Trophoblast cell (in vitro differentiated cells and primary cell): ENCODE results near the gene ZDHHC8.

Experiments used
- DNase-seq, 2 donors: peaks; one replicate each; pipeline ENCODE4 v3.0.0-alpha.2; 2016
- H2AFZ ChIP-seq: 2 replicates; pipeline ENCODE4 v1.6.1; 2013; ENCODE audit warnings: low read length, moderate library complexity, mild to moderate bottlenecking; ENCODE audit not compliant: insufficient read depth, poor library complexity
- H2AK5ac ChIP-seq: 2 replicates; pipeline ENCODE4 v1.6.1; 2013; ENCODE audit warnings: mild to moderate bottlenecking, low read length
- H2BK120ac ChIP-seq: 2 replicates; pipeline ENCODE4 v1.6.1; 2013; ENCODE audit warnings: low read length, mild to moderate bottlenecking, moderate library complexity; ENCODE audit not compliant: insufficient read depth, poor library complexity
- H2BK12ac ChIP-seq: 2 replicates; pipeline ENCODE4 v1.6.1; 2013; ENCODE audit warnings: mild to moderate bottlenecking, low read length, moderate library complexity
- H2BK5ac ChIP-seq: 2 replicates; pipeline ENCODE4 v1.6.1; 2013; ENCODE audit warnings: low read length, low read depth, moderate library complexity, mild to moderate bottlenecking; ENCODE audit not compliant: poor library complexity
- H3K14ac ChIP-seq: 2 replicates; pipeline ENCODE4 v1.6.1; 2013; ENCODE audit warnings: mild to moderate bottlenecking, low read length
- H3K18ac ChIP-seq: 2 replicates; pipeline ENCODE4 v1.6.1; 2013; ENCODE audit warnings: mild to moderate bottlenecking, low read length
- H3K23ac ChIP-seq: 2 replicates; pipeline ENCODE4 v1.6.1; 2013; ENCODE audit warnings: low read length
- H3K27ac ChIP-seq: 2 replicates; pipeline ENCODE4 v1.5.1; 2013; ENCODE audit warnings: low read depth, mild to moderate bottlenecking, inconsistent platforms, low read length, moderate library complexity
- H3K27me3 ChIP-seq: 2 replicates; pipeline ENCODE4 v1.6.1; 2013; ENCODE audit warnings: inconsistent platforms, mild to moderate bottlenecking, low read length, moderate library complexity; ENCODE audit not compliant: insufficient read depth
- H3K36me3 ChIP-seq, 2 experiments: 1 replicate in 1 of 2; 2 replicates in 1 of 2; pipeline ENCODE4 v1.6.1; 2013; ENCODE audit warnings: low read length in 2 of 2, mild to moderate bottlenecking in 2 of 2, moderate library complexity in 1 of 2; ENCODE audit not compliant: insufficient read depth in 2 of 2, control insufficient read depth in 1 of 2
- H3K4ac ChIP-seq: 2 replicates; pipeline ENCODE4 v1.6.1; 2013; ENCODE audit warnings: low read depth, mild to moderate bottlenecking, low read length, moderate library complexity
- H3K4me1 ChIP-seq, 2 experiments: 1 replicate in 1 of 2; 2 replicates in 1 of 2; pipeline ENCODE4 v1.6.1; 2013; ENCODE audit warnings: low read length in 2 of 2, mild to moderate bottlenecking in 2 of 2, moderate library complexity in 1 of 2; ENCODE audit not compliant: insufficient read depth in 2 of 2, control insufficient read depth in 1 of 2
- H3K4me2 ChIP-seq: 2 replicates; pipeline ENCODE4 v1.6.1; 2013; ENCODE audit warnings: inconsistent platforms, mild to moderate bottlenecking, low read length, moderate library complexity
- H3K4me3 ChIP-seq: 2 replicates; pipeline ENCODE4 v1.5.1; 2013; ENCODE audit warnings: mild to moderate bottlenecking, low read depth, low read length, inconsistent platforms
- H3K79me1 ChIP-seq: one replicate; pipeline ENCODE4 v1.6.1; 2013; ENCODE audit warnings: low read length
- H3K79me2 ChIP-seq: 2 replicates; pipeline ENCODE4 v1.6.1; 2013; ENCODE audit warnings: low read length, mild to moderate bottlenecking; ENCODE audit not compliant: control insufficient read depth, insufficient read depth, poor library complexity
- H3K9ac ChIP-seq: 2 replicates; pipeline ENCODE4 v1.6.1; 2013; ENCODE audit warnings: mild to moderate bottlenecking, low read length
- H3K9me3 ChIP-seq: 2 replicates; pipeline ENCODE4 v1.6.1; 2013; ENCODE audit warnings: low read depth, mild to moderate bottlenecking, control low read depth, inconsistent platforms, low read length; ENCODE audit not compliant: insufficient read depth
- H4K12ac ChIP-seq: 2 replicates; pipeline ENCODE4 v1.6.1; 2013; ENCODE audit warnings: low read depth, mild to moderate bottlenecking, low read length, moderate library complexity
- H4K8ac ChIP-seq: 2 replicates; pipeline ENCODE4 v1.6.1; 2013; ENCODE audit warnings: low read depth, mild to moderate bottlenecking, low read length, moderate library complexity
- H4K91ac ChIP-seq: one replicate; pipeline ENCODE4 v1.6.1; 2013; ENCODE audit warnings: low read depth, mild to moderate bottlenecking, low read length, moderate library complexity
- WGBS: extraction: QIAGEN DNeasy Blood & Tissue Kit; methylation state at CpG from one replicate; pipeline ENCODE4 v1.1.7; 2013; ENCODE audit warnings: missing lambda C conversion rate; ENCODE audit not compliant: insufficient read length, insufficient coverage; ENCODE audit errors: extremely low coverage; 5-methylcytosine and 5-hydroxymethylcytosine counted together

The ZDHHC8 gene

GRCh38 chr22:20085651-20086050, 46.0 kb upstream of the ZDHHC8 start:
- Histone ChIP-seq H3K9me3 (no peaks in the 10 kb centered on the region), H2AFZ (no peak overlapping the region), H3K14ac (no peak overlapping the region), H2AK5ac (no peak overlapping the region), H4K12ac (no peak overlapping the region), H3K4me3 (no peak overlapping the region), H3K36me3 (peaks cover 47 to 48% of the 10 kb centered on the region in 2 experiments), H4K91ac (no peak overlapping the region), H3K9ac (no peak overlapping the region), H3K4me1 (peaks cover 21 to 35% of the 10 kb centered on the region in 2 experiments), H3K27me3 (no peaks in the 10 kb centered on the region), H3K4ac (peak overlapping the region; percentile 18), H3K18ac (no peak overlapping the region), H3K79me1 (peaks cover 7% of the 10 kb centered on the region), H3K79me2 (peaks cover 32% of the 10 kb centered on the region), H3K23ac (no peak overlapping the region), H4K8ac (no peak overlapping the region), H2BK120ac (no peak overlapping the region), H2BK5ac (no peak overlapping the region), H3K4me2 (no peak overlapping the region), H3K27ac (no peak overlapping the region), H2BK12ac (no peak overlapping the region)
- DNase-seq = no peak
- WGBS = no CpG with 5 or more reads among the region's 20 CpGs

GRCh38 chr22:20086101-20086599, 45.5 kb upstream of the ZDHHC8 start:
- H2BK5ac ChIP-seq = no peak overlapping the region
- no peak overlapping the region for H3K23ac ChIP-seq
- no peak overlapping the region for H4K91ac ChIP-seq
- no peak overlapping the region for H2BK120ac ChIP-seq
- peaks cover 51 to 53% of the 10 kb centered on the region in 2 experiments for H3K36me3 ChIP-seq
- peaks cover 20 to 33% of the 10 kb centered on the region in 2 experiments for H3K4me1 ChIP-seq
- H3K14ac ChIP-seq = no peak overlapping the region
- no peak overlapping the region for H3K9ac ChIP-seq
- H2BK12ac ChIP-seq = no peak overlapping the region
- peak overlapping the region; percentile 20 for H3K18ac ChIP-seq
- DNase-seq = no peak
- no peak overlapping the region for H4K12ac ChIP-seq
- H4K8ac ChIP-seq = no peak overlapping the region
- no peak overlapping the region for H3K4me2 ChIP-seq
- no CpG with 5 or more reads among the region's 24 CpGs for WGBS
- H2AFZ ChIP-seq = no peak overlapping the region
- no peak overlapping the region for H3K27ac ChIP-seq
- no peaks in the 10 kb centered on the region for H3K9me3 ChIP-seq
- no peak overlapping the region for H2AK5ac ChIP-seq
- peak overlapping the region; percentile 42 for H3K4ac ChIP-seq
- H3K79me2 ChIP-seq = peaks cover 27% of the 10 kb centered on the region
- peaks cover 2% of the 10 kb centered on the region for H3K79me1 ChIP-seq
- no peak overlapping the region for H3K4me3 ChIP-seq
- H3K27me3 ChIP-seq = no peaks in the 10 kb centered on the region

- Histone ChIP-seq H3K9me3 (no peaks in the 10 kb centered on the region), H3K4me2 (no peak overlapping the region), H4K91ac (no peak overlapping the region), H4K12ac (no peak overlapping the region), H2AK5ac (no peak overlapping the region), H3K14ac (no peak overlapping the region), H3K36me3 (peaks cover 57 to 59% of the 10 kb centered on the region in 2 experiments), H3K79me1 (no peaks in the 10 kb centered on the region), H2BK120ac (no peak overlapping the region), H3K18ac (no peak overlapping the region), H2BK12ac (no peak overlapping the region), H3K4ac (no peak overlapping the region), H3K9ac (no peak overlapping the region), H2BK5ac (no peak overlapping the region), H2AFZ (no peak overlapping the region), H4K8ac (no peak overlapping the region), H3K79me2 (peaks cover 21% of the 10 kb centered on the region), H3K4me1 (peaks cover 14 to 27% of the 10 kb centered on the region in 2 experiments), H3K27me3 (no peaks in the 10 kb centered on the region), H3K27ac (no peak overlapping the region), H3K4me3 (no peak overlapping the region), H3K23ac (no peak overlapping the region)
- no peak for DNase-seq
- no CpG with 5 or more reads among the region's 5 CpGs for WGBS
Observed at GRCh38 chr22:20086763-20087162, 44.8 kb upstream of the ZDHHC8 start.

GRCh38 chr22:20087319-20088262, 44.0 kb upstream of the ZDHHC8 start:
- Histone ChIP-seq H3K4me3 (no peak overlapping the region), H3K14ac (no peak overlapping the region), H2BK120ac (no peak overlapping the region), H3K36me3 (peaks cover 65 to 67% of the 10 kb centered on the region in 2 experiments), H3K9ac (no peak overlapping the region), H2AFZ (no peak overlapping the region), H3K79me1 (no peaks in the 10 kb centered on the region), H4K8ac (no peak overlapping the region), H3K4me1 (peaks cover 9 to 22% of the 10 kb centered on the region in 2 experiments), H4K12ac (no peak overlapping the region), H3K9me3 (no peaks in the 10 kb centered on the region), H2BK5ac (no peak overlapping the region), H2BK12ac (no peak overlapping the region), H3K4me2 (no peak overlapping the region), H3K79me2 (peaks cover 18% of the 10 kb centered on the region), H3K27ac (no peak overlapping the region), H3K27me3 (no peaks in the 10 kb centered on the region), H4K91ac (no peak overlapping the region), H3K23ac (no peak overlapping the region), H3K4ac (no peak overlapping the region), H2AK5ac (no peak overlapping the region), H3K18ac (no peak overlapping the region)
- no CpG with 5 or more reads among the region's 14 CpGs for WGBS
- no peak for DNase-seq
